Activated T-helper 2 cell treated with anti-CD3 and anti-CD28 coated beads, Interferon-gamma antibody, Interleukin-2, Interleukin-4, amounts not matched to agents 10 μg/mL and 5 μg/mL and 100 μg/mL, durations not matched to agents 14 hours and 24 hours and 36 hours (primary cell): ENCODE results near the gene ENTPD5. TPM values are rescaled to one million over a fixed set of nuclear protein-coding genes. Genes with fewer than 3 reads are reported as not detected.
"Not testable (repeated sequence)": the region's sequence is repeated elsewhere in the genome, so short reads cannot be mapped to it uniquely, and the experiment has no call there.

ENCODE experiments used
- DNase-seq: peaks from one replicate; pipeline ENCODE4 v3.0.0; 2021; ENCODE audit warnings: low spot score
- H3K27ac Mint-ChIP-seq: one replicate; pipeline ENCODE4 v1.8.0; 2021; ENCODE audit warnings: mixed read lengths
- H3K27me3 Mint-ChIP-seq: one replicate; pipeline ENCODE4 v1.8.0; 2021; ENCODE audit warnings: low read depth, mixed read lengths
- H3K36me3 Mint-ChIP-seq: one replicate; pipeline ENCODE4 v1.8.0; 2021; ENCODE audit warnings: low read depth, mixed read lengths
- H3K4me1 Mint-ChIP-seq: one replicate; pipeline ENCODE4 v1.8.0; 2021; ENCODE audit warnings: low read depth, mixed read lengths
- H3K4me3 Mint-ChIP-seq: one replicate; pipeline ENCODE4 v1.8.0; 2021; ENCODE audit warnings: low read depth, mild to moderate bottlenecking, moderate library complexity, mixed read lengths
- H3K9me3 Mint-ChIP-seq: one replicate; pipeline ENCODE4 v1.8.0; 2021; ENCODE audit warnings: mixed read lengths
- intact Hi-C: fragments of 100-400 bp; cut with micrococcal nuclease; formaldehyde crosslinking; loops from one replicate; pipeline ENCODE4 v1.15.1; 2023
- total RNA-seq: library from RNA; stranded (reverse); gene quantifications from 2 replicates; pipeline ENCODE4 v1.2.3, GENCODE V29; 2022

ENTPD5 gene
- total RNA-seq, 1 donor from 2014 or later, result 9.9 TPM

GRCh38 chr14:73955674-73956073 is 63.4 kb downstream of the ENTPD5 start:
- Mint-ChIP-seq H3K27ac (no peak overlapping the region), H3K4me3 (no peak overlapping the region), H3K9me3 (no peaks in the 10 kb centered on the region), H3K36me3 (peaks cover 27% of the 10 kb centered on the region), H3K27me3 (no peaks in the 10 kb centered on the region), H3K4me1 (peaks cover 7% of the 10 kb centered on the region)
- intact Hi-C loops, result no loop called here
- DNase-seq, result no peak

GRCh38 chr14:73953731-73954130 is 65.4 kb downstream of the ENTPD5 start:
- Mint-ChIP-seq H3K4me3 (no peak overlapping the region), H3K27ac (peak overlapping the region; percentile 1), H3K27me3 (no peaks in the 10 kb centered on the region), H3K9me3 (no peaks in the 10 kb centered on the region), H3K36me3 (peaks cover 19% of the 10 kb centered on the region), H3K4me1 (peaks cover 8% of the 10 kb centered on the region)
- no peak for DNase-seq
- intact Hi-C loops, result loop anchor here (5.0 kb wide), 1 partner anchor 66 kb away; the partner anchor contains the start of gene ZNF410

- DNase-seq, result peak; percentile 92
- Mint-ChIP-seq H3K9me3 (no peaks in the 10 kb centered on the region), H3K4me1 (peaks cover 8% of the 10 kb centered on the region), H3K27ac (peak within 1 kb of the TSS; percentile 79), H3K36me3 (peaks cover 4% of the 10 kb centered on the region), H3K27me3 (no peaks in the 10 kb centered on the region), H3K4me3 (peak within 1 kb of the TSS; percentile 95)
- intact Hi-C loops, result loop anchor here (1.0 to 5.0 kb wide), 3 partner anchors 63 to 134 kb away; partner anchors contain the start of genes ALDH6A1, BBOF1, ENTPD5 and LIN52
Measured at GRCh38 chr14:73949752-73950734, 69.0 kb downstream of the ENTPD5 start, which contains the start of the genes COQ6 and FAM161B. Gene COQ6, plus strand, starts transcription at chr14:73950302. Its CDS starts 31 bp downstream, at chr14:73950333. Gene FAM161B, minus strand, starts transcription at chr14:73950094. Its CDS starts 68 bp downstream, at chr14:73950026.

GRCh38 chr14:73945159-73945670 is 73.9 kb downstream of the ENTPD5 start:
- no peak overlapping the region for H3K27ac Mint-ChIP-seq

GRCh38 chr14:73944432-73945158 is 74.5 kb downstream of the ENTPD5 start:
- H3K4me3 Mint-ChIP-seq, result no peak overlapping the region
- DNase-seq, result no peak
- H3K9me3 Mint-ChIP-seq, result no peaks in the 10 kb centered on the region
- no peaks in the 10 kb centered on the region for H3K36me3 Mint-ChIP-seq
- intact Hi-C loops, result no loop called here
- H3K4me1 Mint-ChIP-seq, result no peaks in the 10 kb centered on the region
- H3K27ac Mint-ChIP-seq, result no peak overlapping the region
- H3K27me3 Mint-ChIP-seq, result no peaks in the 10 kb centered on the region

More at GRCh38 chr14:73945159-73945670, 73.9 kb downstream of the ENTPD5 start:
- DNase-seq, result no peak
- Mint-ChIP-seq H3K36me3 (no peaks in the 10 kb centered on the region), H3K4me1 (no peaks in the 10 kb centered on the region), H3K9me3 (no peaks in the 10 kb centered on the region), H3K4me3 (no peak overlapping the region), H3K27me3 (no peaks in the 10 kb centered on the region)
- intact Hi-C loops, result no loop called here

GRCh38 chr14:73943083-73943482 is 76.0 kb downstream of the ENTPD5 start:
- intact Hi-C loops, result no loop called here
- Mint-ChIP-seq H3K4me3 (no peak overlapping the region), H3K27me3 (no peaks in the 10 kb centered on the region), H3K9me3 (no peaks in the 10 kb centered on the region), H3K4me1 (no peaks in the 10 kb centered on the region), H3K27ac (no peak overlapping the region), H3K36me3 (no peaks in the 10 kb centered on the region)
- DNase-seq, result no peak

- H3K4me1 Mint-ChIP-seq, result no peaks in the 10 kb centered on the region
Measured at GRCh38 chr14:73942180-73942579, 76.9 kb downstream of the ENTPD5 start.

GRCh38 chr14:73937012-73937411 is 82.1 kb downstream of the ENTPD5 start:
- Mint-ChIP-seq H3K27ac (no peak overlapping the region), H3K36me3 (peaks cover 24% of the 10 kb centered on the region), H3K27me3 (no peaks in the 10 kb centered on the region), H3K9me3 (no peaks in the 10 kb centered on the region), H3K4me3 (no peak overlapping the region), H3K4me1 (no peaks in the 10 kb centered on the region)
- intact Hi-C loops, result no loop called here
- DNase-seq, result no peak

More at GRCh38 chr14:73942180-73942579, 76.9 kb downstream of the ENTPD5 start:
- Mint-ChIP-seq H3K4me3 (no peak overlapping the region), H3K36me3 (no peaks in the 10 kb centered on the region), H3K27ac (no peak overlapping the region), H3K9me3 (no peaks in the 10 kb centered on the region), H3K27me3 (no peaks in the 10 kb centered on the region)
- DNase-seq, result no peak
- intact Hi-C loops, result no loop called here

GRCh38 chr14:73936548-73936947 is 82.5 kb downstream of the ENTPD5 start:
- intact Hi-C loops, result no loop called here
- Mint-ChIP-seq H3K4me3 (no peak overlapping the region), H3K27me3 (no peaks in the 10 kb centered on the region), H3K36me3 (peaks cover 28% of the 10 kb centered on the region), H3K27ac (no peak overlapping the region), H3K4me1 (no peaks in the 10 kb centered on the region), H3K9me3 (no peaks in the 10 kb centered on the region)
- no peak for DNase-seq

GRCh38 chr14:73935666-73936065 is 83.4 kb downstream of the ENTPD5 start:
- DNase-seq, result no peak
- H3K27ac Mint-ChIP-seq, result no peak overlapping the region
- H3K9me3 Mint-ChIP-seq, result no peaks in the 10 kb centered on the region
- intact Hi-C loops, result no loop called here
- H3K27me3 Mint-ChIP-seq, result no peaks in the 10 kb centered on the region
- no peaks in the 10 kb centered on the region for H3K4me1 Mint-ChIP-seq
- H3K4me3 Mint-ChIP-seq, result no peak overlapping the region
- H3K36me3 Mint-ChIP-seq, result peaks cover 37% of the 10 kb centered on the region

GRCh38 chr14:73924337-73924736 is 94.8 kb downstream of the ENTPD5 start:
- Mint-ChIP-seq H3K9me3 (no peaks in the 10 kb centered on the region), H3K27ac (no peak overlapping the region), H3K4me1 (peaks cover 2% of the 10 kb centered on the region), H3K4me3 (no peak overlapping the region), H3K27me3 (no peaks in the 10 kb centered on the region), H3K36me3 (peaks cover 88% of the 10 kb centered on the region)
- DNase-seq, result no peak
- intact Hi-C loops, result no loop called here

- H3K36me3 Mint-ChIP-seq, result peaks cover 67% of the 10 kb centered on the region
- H3K4me1 Mint-ChIP-seq, H3K4me3 Mint-ChIP-seq, H3K27me3 Mint-ChIP-seq, H3K27ac Mint-ChIP-seq, DNase-seq, intact Hi-C loops, H3K9me3 Mint-ChIP-seq: not testable (repeated sequence)
Measured at GRCh38 chr14:73919457-73919856, 99.6 kb downstream of the ENTPD5 start.
